ENCODE data around the gene CFAP251.

- TF ChIP-seq POLR2A (IDR thresholded peaks at IDR 0.05; ENCODE audit: low read depth, low read length) (no peak), POLR2AphosphoS5 (IDR thresholded peaks at IDR 0.05; ENCODE audit: insufficient read depth, low read depth, low read length) (no peak), EZH2 (IDR thresholded peaks at IDR 0.05; ENCODE audit: borderline replicate concordance, low read depth, low read length, severe bottlenecking) (no peak), JUN (IDR thresholded peaks at IDR 0.05; ENCODE audit: borderline replicate concordance, insufficient read depth, insufficient read length, low read depth) (no peak), MYC (IDR thresholded peaks at IDR 0.05; ENCODE audit: low read depth, low read length) (no peak), GATA2 (IDR thresholded peaks at IDR 0.05; ENCODE audit: insufficient read depth, insufficient read length, low read depth, low read length) (no peak)
- TF ChIP-seq, protein P1, sequence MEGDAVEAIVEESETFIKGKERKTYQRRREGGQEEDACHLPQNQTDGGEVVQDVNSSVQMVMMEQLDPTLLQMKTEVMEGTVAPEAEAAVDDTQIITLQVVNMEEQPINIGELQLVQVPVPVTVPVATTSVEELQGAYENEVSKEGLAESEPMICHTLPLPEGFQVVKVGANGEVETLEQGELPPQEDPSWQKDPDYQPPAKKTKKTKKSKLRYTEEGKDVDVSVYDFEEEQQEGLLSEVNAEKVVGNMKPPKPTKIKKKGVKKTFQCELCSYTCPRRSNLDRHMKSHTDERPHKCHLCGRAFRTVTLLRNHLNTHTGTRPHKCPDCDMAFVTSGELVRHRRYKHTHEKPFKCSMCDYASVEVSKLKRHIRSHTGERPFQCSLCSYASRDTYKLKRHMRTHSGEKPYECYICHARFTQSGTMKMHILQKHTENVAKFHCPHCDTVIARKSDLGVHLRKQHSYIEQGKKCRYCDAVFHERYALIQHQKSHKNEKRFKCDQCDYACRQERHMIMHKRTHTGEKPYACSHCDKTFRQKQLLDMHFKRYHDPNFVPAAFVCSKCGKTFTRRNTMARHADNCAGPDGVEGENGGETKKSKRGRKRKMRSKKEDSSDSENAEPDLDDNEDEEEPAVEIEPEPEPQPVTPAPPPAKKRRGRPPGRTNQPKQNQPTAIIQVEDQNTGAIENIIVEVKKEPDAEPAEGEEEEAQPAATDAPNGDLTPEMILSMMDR (IDR thresholded peaks at IDR 0.05; ENCODE audit: extremely low read depth in 1 of 2, insufficient read depth in 1 of 2, low read depth in 1 of 2, low read length in 2 of 2), result no peak
- TF ChIP-seq, protein P2, sequence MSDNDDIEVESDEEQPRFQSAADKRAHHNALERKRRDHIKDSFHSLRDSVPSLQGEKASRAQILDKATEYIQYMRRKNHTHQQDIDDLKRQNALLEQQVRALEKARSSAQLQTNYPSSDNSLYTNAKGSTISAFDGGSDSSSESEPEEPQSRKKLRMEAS (IDR thresholded peaks at IDR 0.05; ENCODE audit: insufficient read depth, insufficient read length), result no peak
These were observed 40.3 kb downstream of the CFAP251 start for GRCh38 chr12:121958541-121959240.
